Stimulated activated CD8-positive, alpha-beta memory T cell treated with anti-CD3 and anti-CD28 coated beads, Interleukin-7, amount 100 ng/mL, for 4 hours (primary cell): Measurements from ENCODE around the gene DRC7.
"Not testable (repeated sequence)": the region's sequence is repeated elsewhere in the genome, so short reads cannot be mapped to it uniquely, and the experiment has no call there.

Experiments
- DNase-seq, 2 donors: peaks; one replicate each; pipeline ENCODE4 v3.0.0-alpha.2; 2020; ENCODE audit warnings: low read depth in 2 of 2

The DRC7 gene

DNA sequence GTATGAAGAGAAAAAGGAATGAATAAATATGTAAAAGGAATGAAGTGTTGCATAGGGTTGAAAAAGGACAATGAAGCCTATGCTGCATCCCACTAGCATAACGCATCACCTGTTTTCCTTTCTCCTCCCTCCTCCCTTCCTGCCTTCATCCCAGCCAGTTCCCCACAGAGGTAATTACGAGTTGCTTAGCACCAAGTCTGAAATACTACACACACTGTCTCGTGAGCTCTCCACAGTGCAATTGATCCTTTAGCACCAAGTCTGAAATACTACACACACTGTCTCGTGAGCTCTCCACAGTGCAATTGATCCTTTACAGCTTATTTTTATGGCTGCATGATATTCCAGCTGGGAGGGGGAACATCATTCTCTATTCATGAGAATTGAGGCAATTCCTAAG is 1.1 kb upstream of the DRC7 start:
- DNase-seq = no peak

DNA sequence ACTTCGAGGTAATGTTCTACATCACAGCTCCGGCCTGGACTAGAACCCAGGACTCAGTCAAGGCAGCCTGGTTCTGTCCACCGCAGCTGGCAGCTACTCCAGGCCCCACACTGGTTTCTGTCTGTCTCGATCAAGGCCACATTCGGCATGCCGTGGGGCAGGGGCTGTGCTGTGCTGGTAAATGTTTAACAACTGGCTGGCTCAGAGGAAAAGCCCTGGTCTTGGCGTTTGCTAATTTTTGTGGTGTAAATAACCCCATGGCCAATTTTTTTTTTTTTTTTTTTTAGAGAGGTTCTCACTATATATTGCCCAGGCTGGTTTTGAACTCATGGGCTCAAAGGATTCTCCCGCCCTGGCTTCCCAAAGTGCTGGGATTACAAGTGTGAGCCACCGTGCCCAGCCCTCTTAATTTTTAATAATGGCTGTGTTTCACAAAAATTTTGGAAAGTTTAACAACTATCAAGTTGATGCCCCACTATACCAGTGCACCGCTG is 328 bp upstream of the DRC7 start:
- DNase-seq = no peak

DNA sequence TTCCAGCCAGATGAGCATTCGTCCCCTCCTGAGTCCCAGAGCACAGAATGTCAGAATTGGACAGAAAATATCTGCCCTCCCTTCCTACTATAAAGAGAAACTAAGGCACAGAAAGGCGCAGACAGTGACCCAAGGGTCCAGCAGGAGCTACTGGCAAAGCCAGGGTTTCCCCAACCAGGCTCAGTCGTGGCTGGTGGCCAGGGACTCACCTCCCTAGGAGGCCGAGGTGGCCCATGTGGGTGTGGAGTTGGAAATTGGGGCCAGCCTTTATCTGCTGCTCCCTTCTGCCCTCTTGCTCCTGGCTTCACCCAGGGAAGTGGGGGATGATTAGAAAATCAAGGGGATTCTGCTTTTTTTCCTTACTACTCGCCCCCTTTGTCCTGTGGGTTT is 1.1 kb downstream of the DRC7 start:
- DNase-seq = no peak

DNA sequence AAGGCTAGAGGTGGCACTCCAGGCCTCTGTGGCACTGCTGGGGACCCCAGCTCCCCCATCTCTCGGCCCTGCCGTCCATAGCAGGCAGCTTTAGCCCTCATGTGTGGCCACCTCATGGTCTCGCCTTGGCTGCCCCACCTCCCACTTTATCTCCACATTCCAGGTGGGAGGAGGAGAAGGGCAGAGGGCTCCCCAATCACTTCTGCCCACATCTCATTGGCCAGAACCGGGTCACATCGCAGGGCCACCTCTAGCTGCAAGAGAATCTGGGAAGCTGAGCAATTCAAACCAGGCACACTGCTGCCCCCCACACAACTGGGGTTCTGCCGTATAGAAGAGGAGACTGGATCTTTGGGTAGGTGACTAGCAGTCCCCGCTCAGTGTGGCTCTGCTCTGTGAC is 1.6 kb downstream of the DRC7 start:
- no peak for DNase-seq

DNA sequence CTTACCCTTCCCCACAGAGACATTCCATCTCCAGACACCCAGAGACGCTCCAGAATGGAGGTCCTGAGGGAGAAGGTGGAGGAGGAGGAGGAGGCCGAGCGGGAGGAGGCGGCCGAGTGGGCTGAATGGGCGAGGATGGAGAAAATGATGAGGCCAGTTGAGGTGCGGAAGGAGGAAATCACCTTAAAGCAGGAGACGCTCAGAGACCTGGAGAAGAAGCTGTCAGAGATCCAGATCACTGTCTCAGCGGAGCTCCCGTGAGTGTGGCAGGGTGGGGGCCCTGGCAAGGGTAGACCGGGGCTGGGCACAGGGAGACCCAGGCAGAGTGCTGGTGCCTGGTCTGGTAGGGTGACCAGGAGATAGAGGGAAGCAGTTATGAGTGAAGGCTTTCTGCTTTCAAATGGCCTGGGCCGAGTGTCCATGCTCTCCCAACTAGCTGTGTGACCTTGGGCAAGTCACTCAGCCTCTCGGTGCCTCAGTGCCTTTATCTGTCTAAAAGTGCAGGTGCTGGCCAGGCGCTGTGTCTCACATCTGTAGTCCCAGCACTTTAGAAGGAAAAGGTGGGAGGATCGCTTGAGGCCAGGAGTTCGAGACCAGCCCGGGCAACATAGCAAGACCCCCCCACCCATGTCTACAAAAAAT is 3.4 kb downstream of the DRC7 start:
- DNase-seq = no peak

DNA sequence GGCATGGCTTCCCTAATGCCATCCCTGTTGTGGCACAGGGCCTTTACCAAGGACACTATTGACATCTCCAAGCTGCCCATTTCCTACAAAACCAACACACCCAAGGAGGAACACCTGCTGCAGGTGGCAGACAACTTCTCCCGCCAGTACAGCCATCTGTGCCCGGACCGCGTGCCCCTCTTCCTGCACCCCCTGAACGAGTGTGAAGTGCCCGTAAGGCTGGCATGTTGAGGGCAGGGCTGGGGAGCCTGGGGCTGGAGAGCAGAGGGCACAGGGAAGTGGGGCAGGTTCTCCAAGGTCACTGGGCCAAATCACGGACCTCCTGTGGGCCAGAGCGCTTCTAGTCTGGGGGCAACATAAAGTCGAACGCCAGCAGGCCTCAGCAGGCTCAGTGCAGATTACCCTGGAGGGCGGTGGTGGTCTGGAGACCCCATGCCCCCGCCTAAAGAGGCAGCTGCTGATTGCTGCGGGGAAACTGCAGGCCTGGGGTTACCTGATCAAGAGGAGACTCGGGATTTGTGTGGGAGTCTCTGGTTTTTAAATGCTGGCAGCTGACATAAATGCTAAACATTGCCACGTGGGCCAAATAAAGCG is 4.3 kb downstream of the DRC7 start:
- DNase-seq = no peak

DNA sequence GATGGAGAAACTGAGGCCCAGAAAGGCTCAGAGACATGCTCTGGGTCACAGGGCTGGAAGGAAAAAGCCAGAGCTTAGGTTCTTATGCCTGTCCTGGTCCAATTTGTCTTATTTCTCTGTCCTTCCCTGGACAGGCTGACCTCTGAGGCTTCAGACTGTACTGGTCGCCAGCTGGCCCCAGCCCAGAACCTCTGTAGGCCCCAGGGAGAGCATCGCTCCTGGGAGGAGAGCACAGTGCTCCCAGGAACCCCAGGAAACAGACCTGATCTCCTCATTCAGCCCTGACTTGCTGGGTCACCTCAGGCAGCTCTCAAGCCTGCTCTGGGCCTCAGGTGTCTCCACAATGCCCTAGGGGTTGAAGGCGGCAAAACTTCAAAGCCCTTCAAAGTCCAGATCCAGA is 4.9 kb downstream of the DRC7 start:
- DNase-seq = no peak

DNA sequence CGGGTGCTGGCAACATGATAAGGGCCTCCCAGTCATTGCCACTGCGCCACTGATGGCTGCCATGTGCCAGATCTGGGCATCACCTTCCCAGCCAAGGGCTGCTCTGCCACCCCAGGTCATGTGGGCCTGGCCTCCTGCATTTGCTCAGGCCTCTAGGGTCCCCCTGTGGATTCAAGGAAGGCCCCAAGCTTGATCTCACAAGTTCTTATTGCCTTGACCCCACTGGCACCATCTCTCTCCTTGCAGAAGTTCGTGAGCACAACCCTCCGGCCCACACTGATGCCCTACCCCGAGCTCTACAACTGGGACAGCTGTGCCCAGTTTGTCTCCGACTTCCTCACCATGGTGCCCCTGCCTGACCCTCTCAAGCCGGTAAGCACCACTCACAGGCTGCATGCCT is 5.3 kb downstream of the DRC7 start:
- DNase-seq = no peak

DNA sequence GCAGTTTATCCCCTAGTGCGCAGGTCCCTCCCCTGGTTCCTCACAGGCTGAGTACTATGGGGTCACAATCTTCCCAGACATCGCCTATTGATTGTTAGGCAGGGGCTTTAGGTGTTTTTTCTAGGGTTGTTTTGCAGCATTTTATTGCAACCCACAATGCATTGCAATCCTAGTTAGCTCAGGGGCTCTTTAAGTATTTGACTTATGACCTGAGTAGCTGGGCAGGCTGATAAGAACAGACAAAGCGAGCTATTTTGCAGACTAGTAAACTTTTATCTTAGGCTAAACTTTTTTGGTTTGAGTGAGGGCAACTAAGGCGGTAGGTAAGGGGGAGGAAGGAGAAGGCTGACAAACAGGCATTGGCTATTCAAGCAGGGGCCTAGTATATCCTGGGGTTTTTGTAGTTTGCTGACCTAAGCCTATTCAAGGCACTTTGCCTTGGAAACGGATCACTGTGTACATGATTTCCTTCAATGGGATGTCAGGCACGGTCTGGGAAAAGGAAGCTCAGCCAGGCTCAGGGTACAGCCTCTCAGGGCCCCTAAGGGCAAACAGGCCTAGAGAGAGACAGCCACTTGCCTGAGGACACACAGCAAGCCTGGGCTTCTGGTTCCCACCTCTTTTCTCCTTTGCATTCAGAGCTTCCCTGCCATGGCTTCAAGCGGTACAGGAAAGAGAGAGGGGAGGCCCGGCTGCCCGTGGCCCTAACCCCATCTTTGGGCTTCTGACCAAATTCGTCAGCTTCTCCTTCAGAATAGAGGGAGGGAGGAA is 6.4 kb downstream of the DRC7 start:
- DNase-seq = no peak

DNA sequence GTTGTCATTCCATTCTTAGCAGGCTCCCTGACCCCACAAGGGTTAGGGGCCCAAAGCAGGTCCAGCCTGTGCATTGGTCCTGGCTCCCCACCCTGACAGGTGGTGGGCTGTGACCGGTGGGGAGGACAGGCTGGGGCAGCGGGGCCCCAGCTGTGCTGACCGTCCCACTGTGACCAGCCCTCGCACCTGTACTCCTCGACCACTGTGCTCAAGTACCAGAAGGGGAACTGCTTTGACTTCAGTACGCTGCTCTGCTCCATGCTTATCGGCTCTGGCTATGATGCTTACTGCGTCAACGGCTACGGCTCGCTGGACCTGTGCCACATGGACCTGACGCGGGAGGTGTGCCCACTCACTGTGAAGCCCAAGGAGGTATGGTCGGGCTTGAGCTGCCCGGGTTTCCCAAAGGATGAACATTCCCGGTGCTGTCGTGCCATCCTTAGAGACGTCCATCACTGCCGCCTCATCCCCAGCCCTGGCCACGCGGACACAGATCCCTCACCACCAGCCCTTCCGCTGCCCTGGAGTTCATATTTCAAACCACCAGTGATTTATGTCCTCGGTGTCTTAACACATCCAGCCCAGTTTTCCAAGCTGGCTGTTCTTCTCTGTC is 7.3 kb downstream of the DRC7 start:
- no peak for DNase-seq

DNA sequence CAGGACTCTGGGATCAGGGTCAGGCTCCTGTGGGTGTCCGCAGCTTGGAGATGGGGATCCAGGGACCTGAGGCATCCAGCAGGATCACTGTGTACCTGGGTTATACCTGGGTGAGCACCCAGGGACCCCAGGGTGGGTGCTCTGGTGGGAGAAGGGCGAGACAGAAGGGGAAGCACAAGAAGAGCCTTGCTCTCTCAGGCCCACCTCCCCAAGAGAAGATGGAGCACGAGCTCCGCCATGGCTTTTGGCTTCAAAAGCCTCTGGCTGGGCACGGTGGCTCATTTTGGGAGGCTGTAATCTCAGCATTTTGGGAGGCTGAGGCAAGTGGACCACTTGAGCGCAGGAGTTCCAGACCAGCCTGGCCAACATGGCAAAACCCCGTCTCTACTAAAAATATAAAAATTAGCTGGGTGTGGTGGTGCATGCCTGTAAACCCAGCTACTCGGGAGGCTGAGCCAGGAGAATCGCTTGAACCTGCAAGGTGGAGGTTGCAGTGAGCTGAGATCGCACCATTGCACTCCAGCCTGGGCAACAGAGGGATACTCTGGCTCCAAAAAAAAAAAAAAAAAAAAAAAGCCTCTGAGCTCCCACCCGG is 8.9 kb downstream of the DRC7 start:
- no peak for DNase-seq

DNA sequence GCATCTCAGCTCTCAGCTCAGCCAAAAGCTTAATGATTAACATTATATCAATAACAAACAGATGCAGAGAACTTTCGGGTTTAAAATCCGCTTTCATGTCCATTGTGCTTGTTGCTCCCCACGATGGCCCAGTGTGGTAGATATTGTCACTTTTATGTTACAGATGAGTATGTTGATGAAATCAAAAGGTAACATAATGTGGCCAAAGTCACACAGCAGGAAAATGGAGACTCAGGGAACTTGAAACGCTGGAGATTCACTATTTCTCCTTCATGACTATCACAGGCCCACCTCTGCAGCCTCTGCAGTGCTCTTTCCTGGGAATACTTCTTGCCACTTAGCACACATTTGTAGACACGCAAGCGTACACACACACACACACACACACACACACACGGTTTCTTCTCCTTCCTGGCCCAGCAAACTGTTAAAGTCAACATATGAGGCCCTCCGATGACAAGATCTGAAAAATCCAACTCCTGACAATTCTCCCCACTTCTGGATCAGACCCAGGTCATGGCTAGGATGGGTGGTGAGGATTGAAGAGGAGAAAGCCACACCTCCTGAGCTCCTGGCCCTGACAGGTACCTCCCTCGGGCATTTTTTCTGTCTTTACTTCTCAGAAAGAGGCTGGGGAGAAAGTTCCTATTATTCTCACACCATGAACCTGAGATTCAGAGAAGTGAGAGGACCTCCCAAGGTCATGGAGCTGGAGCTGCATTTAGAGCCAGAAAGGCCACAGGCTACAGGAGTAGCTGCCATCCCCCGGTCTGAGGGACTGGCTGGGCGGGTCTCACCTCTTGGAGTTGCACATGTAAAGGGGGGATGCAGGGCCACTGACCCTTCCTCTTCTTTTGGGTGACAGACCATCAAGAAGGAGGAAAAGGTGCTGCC is 9.7 kb downstream of the DRC7 start:
- no peak for DNase-seq

DNA sequence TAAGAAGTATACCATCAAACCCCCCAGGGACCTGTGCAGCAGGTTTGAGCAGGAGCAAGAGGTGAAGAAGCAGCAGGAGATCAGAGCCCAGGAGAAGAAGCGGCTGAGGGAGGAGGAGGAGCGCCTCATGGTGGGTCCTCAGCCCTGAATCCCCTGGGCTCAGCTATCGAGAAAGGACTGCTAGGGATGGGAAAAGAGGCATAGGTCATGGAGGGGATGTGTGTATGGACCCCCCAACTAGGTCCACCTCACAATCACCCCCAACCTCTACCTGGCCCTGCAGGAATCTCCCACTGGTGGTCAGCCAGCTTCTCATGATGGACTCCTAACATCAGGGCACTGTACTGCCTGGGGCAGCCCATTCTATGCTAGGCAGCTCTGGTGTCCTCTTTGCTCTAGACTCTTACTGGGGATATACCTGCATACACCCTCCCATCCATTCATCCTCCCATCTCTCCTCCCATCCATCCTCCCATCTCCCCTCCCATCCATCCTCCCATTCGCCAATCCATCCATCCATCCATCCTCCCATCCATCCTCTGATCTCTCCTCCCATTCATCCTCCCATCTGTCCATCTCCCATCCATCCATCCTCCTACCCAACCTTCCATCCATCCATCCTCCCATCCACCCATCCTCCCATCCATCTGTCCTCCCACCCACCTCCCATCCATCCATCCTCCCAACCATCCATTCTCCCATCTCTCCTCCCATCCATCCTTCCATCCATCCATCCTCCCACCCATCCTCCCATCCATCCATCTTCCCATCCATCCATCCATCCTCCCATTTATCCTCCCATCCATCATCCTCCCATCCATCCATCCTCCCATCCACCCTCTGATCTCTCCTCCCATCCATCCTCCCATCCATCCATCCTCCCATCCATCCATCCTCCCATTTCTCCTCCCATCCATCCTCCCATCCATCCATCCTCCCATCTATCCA is 10.6 kb downstream of the DRC7 start:
- no peak for DNase-seq

DNA sequence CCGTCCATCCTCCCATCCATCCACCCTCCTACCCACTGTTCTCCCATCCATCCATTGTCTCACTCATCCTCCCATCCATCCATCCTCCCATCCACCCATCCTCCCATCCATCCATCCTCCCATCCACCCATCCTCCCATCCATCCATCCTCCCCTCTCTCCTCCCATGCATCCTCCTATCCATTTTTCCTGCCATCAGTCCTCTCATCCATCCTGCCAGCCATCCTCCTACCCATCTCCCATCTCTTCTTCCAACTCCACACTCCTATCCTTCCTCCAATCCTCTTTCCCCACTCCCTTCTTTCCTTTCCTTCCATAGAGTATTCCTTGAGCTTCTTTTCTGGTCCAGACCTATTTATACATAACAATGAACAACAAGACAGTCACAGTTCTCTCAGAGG is 12.1 kb downstream of the DRC7 start:
- DNase-seq = no peak

DNA sequence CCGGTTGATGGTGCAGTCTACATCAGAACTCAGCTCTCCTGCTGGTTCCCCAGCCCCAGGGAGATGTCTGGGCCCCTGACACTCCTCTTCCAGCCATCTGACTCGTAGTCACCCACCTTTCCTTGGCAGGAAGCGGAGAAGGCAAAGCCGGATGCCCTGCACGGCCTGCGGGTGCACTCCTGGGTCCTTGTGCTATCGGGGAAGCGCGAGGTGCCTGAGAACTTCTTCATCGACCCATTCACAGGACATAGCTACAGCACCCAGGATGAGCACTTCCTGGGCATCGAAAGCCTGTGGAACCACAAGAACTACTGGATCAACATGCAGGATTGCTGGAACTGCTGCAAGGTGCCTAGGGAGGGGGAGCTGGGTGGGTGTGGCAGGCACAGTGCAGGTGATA is 12.7 kb downstream of the DRC7 start:
- no peak for DNase-seq

DNA sequence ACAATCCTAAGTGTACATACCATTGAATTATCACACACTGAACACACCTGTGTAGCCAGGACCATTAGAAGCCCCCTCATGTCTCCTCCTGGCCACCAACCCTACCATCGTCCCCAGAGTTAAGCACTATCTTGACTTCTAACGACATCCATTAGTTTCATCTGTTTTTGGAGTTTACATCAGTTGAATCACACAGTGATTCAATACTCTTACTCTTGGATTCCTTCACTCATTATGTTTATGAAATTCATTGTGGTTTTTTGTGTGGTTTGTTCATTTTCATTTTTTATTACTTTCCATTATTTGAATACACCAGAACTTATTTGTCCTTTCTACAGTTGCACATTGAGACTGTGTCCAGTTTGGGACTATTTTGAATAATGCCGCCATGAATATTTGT is 13.6 kb downstream of the DRC7 start:
- DNase-seq = no peak

DNA sequence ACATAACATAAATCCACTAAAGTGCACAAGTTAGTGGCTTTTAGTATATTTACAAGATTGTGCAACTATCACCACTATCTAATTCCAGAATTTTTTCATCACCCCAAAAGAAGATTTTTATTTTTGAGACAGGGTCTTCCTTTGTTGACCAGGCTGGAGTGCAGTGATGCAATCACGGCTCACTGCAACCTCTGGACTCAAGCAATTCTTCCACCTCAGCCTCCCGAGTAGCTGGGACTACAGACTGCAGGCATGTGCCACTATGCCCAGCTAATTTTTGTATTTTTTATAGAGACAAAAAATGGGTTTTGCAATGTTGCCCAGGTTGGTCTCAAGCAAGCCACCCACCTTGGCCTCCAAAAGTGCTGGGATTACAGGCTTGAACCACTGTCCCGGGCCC is 15.1 kb downstream of the DRC7 start:
- no peak for DNase-seq

DNA sequence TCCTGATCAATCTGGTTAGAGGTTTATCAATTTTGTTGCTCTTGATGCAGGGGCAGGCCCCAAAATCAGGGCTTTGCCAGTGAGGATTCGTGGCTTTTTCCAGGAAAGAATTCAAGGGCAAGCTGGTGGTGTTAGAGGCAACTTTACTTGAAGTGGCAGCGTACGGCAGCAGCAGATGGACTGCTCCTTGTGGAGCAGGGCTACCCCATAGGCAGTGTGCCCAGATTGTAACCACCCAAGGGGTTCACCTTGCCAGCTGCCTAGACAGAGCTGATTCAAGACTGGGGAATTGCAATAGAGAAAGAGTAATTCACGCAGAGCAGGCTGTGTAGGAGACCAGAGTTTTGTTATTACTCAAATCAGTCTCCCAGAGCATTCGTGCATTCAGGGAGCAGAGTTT is 16.7 kb downstream of the DRC7 start:
- no peak for DNase-seq

DNA sequence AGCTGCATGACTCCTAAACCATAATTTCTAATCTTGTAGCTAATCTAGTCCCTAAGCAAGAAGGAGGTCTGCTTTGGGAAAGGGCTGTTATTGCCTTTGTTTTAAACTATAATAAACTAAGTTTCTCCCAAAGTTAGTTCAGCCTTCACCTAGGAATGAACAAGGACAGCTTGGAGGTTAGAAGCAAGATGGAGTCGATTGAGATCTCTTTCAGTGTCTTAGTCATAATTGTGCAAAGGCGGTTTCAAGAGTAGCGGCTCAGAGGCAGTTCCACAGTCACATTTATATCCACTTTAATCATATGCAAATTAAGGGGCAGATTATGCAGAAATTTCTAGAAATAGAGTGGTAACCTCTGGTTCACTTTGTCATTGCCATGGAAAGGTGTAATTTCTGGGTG is 17.4 kb downstream of the DRC7 start:
- no peak for DNase-seq

DNA sequence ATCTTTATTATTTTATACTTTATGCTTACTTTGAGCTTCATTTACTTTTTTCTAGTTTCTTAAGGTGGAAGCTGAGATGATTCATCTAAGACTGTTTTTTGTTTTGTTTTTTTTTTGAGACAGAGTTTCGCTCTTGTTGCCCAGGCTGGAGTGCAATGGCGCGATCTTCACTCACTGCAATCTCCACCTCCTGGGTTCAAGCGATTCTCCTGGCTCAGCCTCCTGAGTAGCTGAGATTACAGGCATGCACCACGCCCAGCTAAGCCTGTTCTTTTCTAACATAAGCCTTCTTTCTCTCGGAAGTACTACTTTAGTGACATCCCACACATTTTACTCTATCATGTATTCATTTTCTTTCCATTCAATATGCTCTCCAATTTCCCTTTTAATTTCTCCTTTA is 18.0 kb downstream of the DRC7 start:
- DNase-seq = not testable (repeated sequence)
